OCI-LY7 (cell line): ENCODE measurements around the gene CFDP1. TPM values are rescaled to one million over a fixed set of nuclear protein-coding genes. Genes with fewer than 3 reads are reported as not detected.

Experiments used
- BruUV-seq: library from RNA; stranded (reverse); fragments of 400-500 nt; replicated peaks from 2 replicates; lab custom pipeline; 2021; lab: Mats Ljungman, UMichigan
- CTCF ChIA-PET: fragments of 300-600 bp; sonication (Branson Sonifier 250); formaldehyde crosslinking; loops from one replicate; lab custom pipeline; 2022; ENCODE audit warnings: antibody characterized with exemption; ENCODE audit not compliant: unreplicated experiment; lab: Charles Lee
- POLR2A ChIA-PET: fragments of 300-600 bp; sonication (Branson Sonifier 250); formaldehyde crosslinking; loops from one replicate; lab custom pipeline; 2022; ENCODE audit warnings: antibody characterized with exemption; lab: Charles Lee
- DNase-seq: peaks from one replicate; pipeline ENCODE4 v3.0.0-alpha.2; 2015; ENCODE audit warnings: low spot score
- H2AFZ ChIP-seq: fragments of 200-600 bp; sonication (generic), shearing (Covaris generic); 2 replicates; pipeline ENCODE4 v1.6.1; 2014; ENCODE audit warnings: mild to moderate bottlenecking, antibody characterized with exemption, low read length, moderate library complexity
- H3K27ac ChIP-seq: fragments of 200-600 bp; sonication (generic); 2 replicates; pipeline ENCODE4 v1.5.1; 2014; ENCODE audit warnings: mixed run types, low read depth, mild to moderate bottlenecking, moderate library complexity, low read length, inconsistent platforms; ENCODE audit not compliant: poor library complexity, severe bottlenecking
- H3K36me3 ChIP-seq: fragments of 200-600 bp; sonication (generic); 2 replicates; pipeline ENCODE4 v1.6.1; 2014; ENCODE audit warnings: mild to moderate bottlenecking, antibody characterized with exemption, low read length, moderate library complexity, mixed read lengths; ENCODE audit not compliant: insufficient read depth
- H3K4me1 ChIP-seq: fragments of 200-600 bp; sonication (generic); 2 replicates; pipeline ENCODE4 v1.5.1; 2014; ENCODE audit warnings: mild to moderate bottlenecking, low read length; ENCODE audit not compliant: insufficient read depth, poor library complexity, severe bottlenecking
- H3K4me2 ChIP-seq: fragments of 200-600 bp; sonication (generic); 2 replicates; pipeline ENCODE4 v1.6.1; 2014; ENCODE audit warnings: mild to moderate bottlenecking, low read length
- H3K4me3 ChIP-seq: fragments of 200-600 bp; sonication (generic); 2 replicates; pipeline ENCODE4 v1.5.1; 2014; ENCODE audit warnings: mild to moderate bottlenecking, low read depth, low read length; ENCODE audit not compliant: poor library complexity, severe bottlenecking
- H3K79me2 ChIP-seq: fragments of 200-600 bp; sonication (generic); 2 replicates; pipeline ENCODE4 v1.6.1; 2016; ENCODE audit warnings: low read depth, mild to moderate bottlenecking, low read length, moderate library complexity, mixed read lengths; ENCODE audit not compliant: insufficient read depth
- H3K9me2 ChIP-seq: fragments of 200-600 bp; sonication (generic); 2 replicates; pipeline ENCODE4 v1.6.1; 2016; ENCODE audit warnings: mild to moderate bottlenecking, low read length, mixed read lengths; ENCODE audit not compliant: insufficient read depth
- H3K9me3 ChIP-seq: fragments of 200-600 bp; sonication (generic); 2 replicates; pipeline ENCODE4 v1.6.1; 2014; ENCODE audit warnings: mild to moderate bottlenecking, mixed run types, low read length, mixed read lengths
- H4K20me1 ChIP-seq: fragments of 200-600 bp; sonication (generic); 2 replicates; pipeline ENCODE4 v1.6.1; 2014; ENCODE audit warnings: mild to moderate bottlenecking, antibody characterized with exemption, low read length, moderate library complexity, mixed read lengths; ENCODE audit not compliant: insufficient read depth
- CTCF ChIP-seq: fragments of 200-600 bp; sonication (generic); conservative IDR thresholded peaks from 2 replicates; pipeline ENCODE4 v1.5.1; 2014; ENCODE audit warnings: mild to moderate bottlenecking, antibody characterized with exemption, low read length, moderate library complexity, mixed read lengths
- EZH2phosphoT487 ChIP-seq: fragments of 200-600 bp; sonication (generic); IDR thresholded peaks from 2 replicates; pipeline ENCODE4 v1.6.1; 2018; ENCODE audit warnings: low read depth, borderline replicate concordance, mild to moderate bottlenecking, mixed run types, antibody characterized with exemption, low read length, moderate library complexity, mixed read lengths
- intact Hi-C: fragments of 100-400 bp; cut with micrococcal nuclease; formaldehyde crosslinking; loops from one replicate; pipeline ENCODE4 v1.10.0; 2022; ENCODE audit not compliant: unreplicated experiment
- total RNA-seq, 2 experiments: library from RNA; depleted of rRNA in 1 of 2; stranded (reverse); fragments of >200 nt in 1 of 2; shearing (Covaris generic) in 1 of 2; gene quantifications; 2 replicates each; pipeline ENCODE4 v1.2.3, GENCODE V29; 2014 to 2022

The CFDP1 gene
- total RNA-seq, 2 experiments from 2014 or later = 30.0 to 57.6 TPM

GRCh38 chr16:75472908-75473877 is 39.9 kb upstream of the CFDP1 start:
- TF ChIP-seq CTCF (no peak), EZH2phosphoT487 (no peak)
- Histone ChIP-seq H3K9me2 (no peaks in the 10 kb centered on the region), H2AFZ (no peak overlapping the region), H3K36me3 (no peaks in the 10 kb centered on the region), H3K9me3 (no peaks in the 10 kb centered on the region), H3K4me1 (no peaks in the 10 kb centered on the region), H3K4me2 (no peak overlapping the region), H3K27ac (no peak overlapping the region), H4K20me1 (no peaks in the 10 kb centered on the region), H3K4me3 (no peak overlapping the region), H3K79me2 (no peaks in the 10 kb centered on the region)
- no TSS peak for BruUV-seq
- intact Hi-C loops = no loop called here
- CTCF ChIA-PET = no interaction called here
- DNase-seq = no peak
- POLR2A ChIA-PET = interaction anchor here (0.7 kb wide), 1 partner anchor 24 kb away, joined by 4 read pairs; no protein-coding TSS in a partner anchor

GRCh38 chr16:75471723-75472633 is 38.7 kb upstream of the CFDP1 start:
- DNase-seq = peak; percentile 58
- no peaks in the 10 kb centered on the region for H3K36me3 ChIP-seq
- BruUV-seq = no TSS peak
- H3K4me2 ChIP-seq = no peak overlapping the region
- H3K4me3 ChIP-seq = no peak overlapping the region
- intact Hi-C loops = loop anchor here (1.0 to 2.0 kb wide), 4 partner anchors 21 to 292 kb away; no protein-coding TSS in a partner anchor
- H3K79me2 ChIP-seq = no peaks in the 10 kb centered on the region
- TF ChIP-seq EZH2phosphoT487 = no peak
- TF ChIP-seq CTCF = peak; percentile 88
- H2AFZ ChIP-seq = no peak overlapping the region
- H3K4me1 ChIP-seq = no peaks in the 10 kb centered on the region
- CTCF ChIA-PET = interaction anchor here (0.5 to 0.9 kb wide), 2 partner anchors 13 to 45 kb away, joined by 3 to 5 read pairs; no protein-coding TSS in a partner anchor
- no peaks in the 10 kb centered on the region for H3K9me2 ChIP-seq
- POLR2A ChIA-PET = interaction anchor here (0.6 to 1.7 kb wide), 2 partner anchors 13 to 17 kb away, joined by 4 to 5 read pairs; no protein-coding TSS in a partner anchor
- no peak overlapping the region for H3K27ac ChIP-seq
- no peaks in the 10 kb centered on the region for H4K20me1 ChIP-seq
- no peaks in the 10 kb centered on the region for H3K9me3 ChIP-seq
